GM12873 (cell line): Measurements from ENCODE around the gene PNPLA7.

Source experiments
- TF ChIP-seq, protein P1 (sequence below): IDR thresholded peaks from 2 replicates; pipeline ENCODE4 v1.5.1; 2012; ENCODE audit warnings: low read depth, mild to moderate bottlenecking, moderate library complexity, low read length, control low read depth; ENCODE audit not compliant: insufficient read depth; ENCODE audit errors: missing control alignments

The PNPLA7 gene

DNA sequence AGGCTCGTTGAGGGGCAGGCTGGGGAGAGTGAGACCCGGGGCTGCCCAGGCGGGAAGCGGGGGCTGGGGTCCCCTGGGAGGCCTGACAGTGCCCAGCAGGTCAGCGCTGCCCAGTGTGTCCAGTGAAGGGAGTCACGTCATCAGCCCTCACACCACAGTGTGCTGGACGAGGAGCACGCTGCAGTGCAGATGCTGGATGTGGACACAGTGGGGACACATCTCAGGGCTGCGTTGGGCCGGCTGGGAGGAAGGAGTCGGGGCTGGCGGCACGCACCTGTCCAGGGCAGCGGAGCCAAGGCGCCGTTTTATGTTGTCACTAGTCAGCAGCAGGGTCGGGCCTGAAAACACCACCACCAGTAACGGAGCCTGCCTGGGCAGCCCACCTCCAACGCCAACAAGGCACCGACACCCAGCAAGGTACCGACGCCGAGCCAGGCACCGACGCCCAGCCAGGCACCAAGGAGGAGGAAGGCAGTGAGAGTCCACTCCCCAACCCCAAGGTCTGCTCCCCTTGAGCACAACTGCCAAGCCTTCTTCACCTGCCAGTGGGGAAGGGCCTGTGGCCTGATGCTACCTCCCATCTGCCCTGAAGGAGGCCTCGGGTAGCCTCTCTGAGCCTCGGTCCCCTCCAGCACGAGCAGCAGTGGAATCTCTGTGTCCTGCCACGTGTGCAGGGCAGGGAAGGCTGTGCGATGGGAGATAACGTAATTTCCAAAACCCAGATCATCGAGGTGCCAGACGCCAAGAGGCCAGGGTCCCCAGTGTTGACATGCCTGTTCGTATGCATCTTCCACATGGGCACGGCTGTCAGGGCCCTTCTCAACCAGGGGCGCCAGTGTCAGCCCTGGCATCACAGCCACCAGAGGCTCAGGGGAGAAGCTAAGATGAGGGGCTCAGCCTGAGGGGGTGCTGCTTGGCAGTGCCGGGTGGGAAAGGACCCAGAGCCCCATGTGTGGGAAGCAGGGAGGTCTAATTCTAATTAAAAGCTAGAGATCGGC, 69.2 kb downstream of the PNPLA7 start:
- TF ChIP-seq, protein P1, sequence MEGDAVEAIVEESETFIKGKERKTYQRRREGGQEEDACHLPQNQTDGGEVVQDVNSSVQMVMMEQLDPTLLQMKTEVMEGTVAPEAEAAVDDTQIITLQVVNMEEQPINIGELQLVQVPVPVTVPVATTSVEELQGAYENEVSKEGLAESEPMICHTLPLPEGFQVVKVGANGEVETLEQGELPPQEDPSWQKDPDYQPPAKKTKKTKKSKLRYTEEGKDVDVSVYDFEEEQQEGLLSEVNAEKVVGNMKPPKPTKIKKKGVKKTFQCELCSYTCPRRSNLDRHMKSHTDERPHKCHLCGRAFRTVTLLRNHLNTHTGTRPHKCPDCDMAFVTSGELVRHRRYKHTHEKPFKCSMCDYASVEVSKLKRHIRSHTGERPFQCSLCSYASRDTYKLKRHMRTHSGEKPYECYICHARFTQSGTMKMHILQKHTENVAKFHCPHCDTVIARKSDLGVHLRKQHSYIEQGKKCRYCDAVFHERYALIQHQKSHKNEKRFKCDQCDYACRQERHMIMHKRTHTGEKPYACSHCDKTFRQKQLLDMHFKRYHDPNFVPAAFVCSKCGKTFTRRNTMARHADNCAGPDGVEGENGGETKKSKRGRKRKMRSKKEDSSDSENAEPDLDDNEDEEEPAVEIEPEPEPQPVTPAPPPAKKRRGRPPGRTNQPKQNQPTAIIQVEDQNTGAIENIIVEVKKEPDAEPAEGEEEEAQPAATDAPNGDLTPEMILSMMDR = no peak

DNA sequence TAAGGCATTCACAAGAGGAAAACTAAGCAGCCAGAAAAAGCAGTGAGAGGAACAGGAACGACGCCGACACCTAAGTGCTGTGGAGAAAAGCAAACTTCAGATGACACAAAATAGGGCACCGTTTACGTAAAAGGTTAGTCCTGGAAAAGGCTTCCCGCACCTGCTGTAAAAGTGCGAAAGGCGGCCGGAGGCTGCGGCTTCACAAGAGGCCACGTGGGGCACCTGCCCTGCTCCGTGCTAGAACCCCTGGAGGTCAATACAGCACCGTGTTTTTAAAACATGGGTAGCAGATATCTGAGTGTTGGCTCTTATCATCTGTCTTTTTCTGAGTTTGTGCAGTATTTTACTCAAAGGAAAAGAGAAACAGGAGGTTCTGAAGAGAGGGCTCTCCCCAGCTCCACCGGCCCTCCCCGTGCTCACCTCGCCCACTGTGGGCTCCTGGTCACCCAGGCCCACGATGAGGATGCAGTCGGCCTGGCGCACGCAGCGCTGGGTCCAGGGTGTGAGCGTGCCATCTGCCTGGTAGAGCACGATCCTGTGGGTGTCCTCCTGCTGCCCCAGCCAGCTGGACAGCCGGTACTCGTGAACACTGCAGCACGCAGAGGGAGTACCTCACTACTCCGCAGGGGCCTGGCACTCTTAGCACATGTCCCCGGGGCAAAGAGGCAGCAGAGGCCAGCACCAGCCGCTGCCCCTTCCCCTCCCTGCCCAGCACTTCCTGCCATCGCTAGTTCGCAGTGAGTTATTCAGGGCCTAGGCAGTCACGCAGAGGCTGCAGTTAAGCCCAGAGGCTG, 70.1 kb downstream of the PNPLA7 start:
- TF ChIP-seq, protein P1 = no peak

DNA sequence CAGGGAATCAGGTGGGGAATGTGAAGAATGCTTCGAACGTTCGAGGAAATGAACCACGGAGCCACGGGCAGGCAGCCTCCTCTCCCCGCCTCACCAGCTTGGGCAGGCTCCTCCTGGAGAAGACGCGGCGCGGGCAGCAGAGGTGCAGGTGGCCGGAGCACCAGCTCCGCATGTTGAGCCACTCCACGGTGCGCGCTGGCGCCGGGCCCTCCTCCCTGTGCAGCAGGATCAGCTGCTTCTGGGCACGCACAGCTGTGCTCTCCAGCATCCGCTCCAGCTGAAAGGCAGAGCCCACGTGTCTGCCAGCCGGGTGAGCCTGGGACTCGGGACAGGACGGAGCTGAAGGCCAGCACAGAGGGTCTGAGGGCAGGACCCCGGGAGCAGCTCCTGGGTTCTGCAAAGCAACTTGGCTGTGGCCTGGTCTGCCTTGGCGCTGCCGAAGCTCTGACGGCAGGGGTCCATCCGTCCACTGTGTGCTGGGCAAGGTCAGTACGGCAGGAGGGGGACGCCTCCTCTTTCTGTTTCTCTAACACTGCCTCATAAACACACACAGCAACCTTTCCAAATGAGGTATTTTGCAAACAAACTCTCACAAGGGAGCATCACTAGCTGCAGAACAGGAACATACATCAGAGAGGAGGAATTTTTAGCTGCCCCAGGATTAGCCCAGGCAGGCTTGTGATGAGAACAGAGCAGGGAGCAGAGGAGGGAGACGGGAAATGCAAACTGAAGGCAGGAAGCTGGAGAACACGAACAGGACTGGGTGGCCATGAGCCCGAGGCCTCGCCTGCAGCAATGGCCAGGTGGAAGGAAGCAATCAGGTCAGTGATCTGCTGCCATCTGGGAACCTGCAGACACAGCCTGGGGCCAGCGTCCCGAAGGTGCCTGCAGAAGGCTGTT, 71.0 kb downstream of the PNPLA7 start:
- TF ChIP-seq, protein P1 = no peak

DNA sequence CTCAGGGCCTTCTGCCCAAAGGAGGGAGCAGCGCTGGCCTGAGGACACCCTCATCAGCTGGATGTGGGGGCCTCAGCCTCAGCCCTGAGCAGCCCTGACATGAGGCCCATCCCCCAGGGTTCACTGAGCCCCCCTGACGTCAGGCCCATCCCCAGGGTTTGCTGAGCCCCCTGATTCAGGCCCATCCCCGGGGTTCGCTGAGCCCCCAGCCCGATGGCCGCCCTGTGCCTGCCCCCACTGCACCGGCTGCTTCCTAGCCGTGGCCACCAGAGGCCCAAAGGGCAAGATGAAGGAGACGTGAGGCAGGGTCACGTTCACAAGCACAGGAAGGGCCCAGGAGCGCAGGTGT, 71.6 kb downstream of the PNPLA7 start:
- TF ChIP-seq, protein P1 = no peak

DNA sequence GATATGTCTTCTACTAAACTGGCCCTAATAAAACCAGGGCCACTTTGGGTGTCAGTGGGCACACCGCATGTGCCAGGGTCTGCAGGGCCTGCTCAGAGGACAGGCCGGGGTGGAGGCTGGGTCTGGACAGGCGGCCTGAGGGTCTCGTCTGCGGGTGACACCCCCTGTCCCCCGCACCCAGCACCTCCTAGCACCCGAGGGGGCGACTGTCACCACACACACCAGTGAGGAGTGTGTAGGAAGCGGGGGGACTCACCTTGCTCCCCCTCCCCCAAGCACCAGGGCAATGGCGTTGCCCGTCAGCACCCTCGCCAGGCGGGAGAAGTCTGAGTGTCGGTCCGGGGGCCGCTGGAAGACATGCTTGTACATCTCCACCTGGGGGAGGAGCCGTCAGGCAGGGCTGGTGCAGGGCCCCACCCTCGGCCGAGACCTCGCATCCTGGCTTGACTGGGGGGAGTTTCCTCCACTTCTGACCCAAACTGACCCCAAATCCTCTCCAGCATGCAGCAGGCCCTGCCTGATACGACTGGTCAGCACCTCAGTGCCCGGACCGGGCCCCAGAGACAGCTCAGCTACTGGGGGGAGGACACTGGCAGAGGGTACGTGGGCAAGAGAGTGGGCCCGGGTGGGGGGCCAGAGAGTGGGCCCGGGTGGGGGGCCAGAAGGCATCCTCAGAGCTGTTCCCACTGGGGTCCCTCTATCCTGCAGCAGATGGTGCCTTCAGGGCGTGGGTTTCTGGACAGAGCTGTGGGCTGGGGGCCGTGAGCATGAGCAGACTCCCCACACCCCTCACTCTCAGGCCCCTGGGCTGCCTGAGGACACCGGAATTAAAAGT, 72.2 kb downstream of the PNPLA7 start:
- TF ChIP-seq, protein P1 = no peak

DNA sequence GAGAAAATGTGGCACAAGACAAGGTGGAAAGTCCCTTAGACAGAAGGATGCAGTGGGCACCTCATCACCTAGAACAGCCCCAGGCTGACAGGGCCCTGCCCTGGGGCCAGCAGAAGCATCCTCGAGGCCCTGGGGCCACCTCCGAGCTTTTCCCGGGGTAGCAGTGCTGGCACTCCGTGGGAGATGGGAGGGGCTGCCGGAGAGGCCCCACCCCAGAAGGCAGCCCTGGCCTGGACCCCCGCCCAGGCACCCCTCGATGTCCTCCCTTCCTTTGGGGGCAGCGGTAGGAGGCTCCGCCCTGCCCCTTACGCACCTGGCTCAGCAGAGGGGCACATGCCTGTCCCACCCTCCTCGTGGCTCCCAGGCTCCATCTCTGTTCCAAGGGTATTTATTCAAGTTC, 73.3 kb downstream of the PNPLA7 start:
- TF ChIP-seq, protein P1 = no peak
